ENCODE results near the gene SEMA3F.
A peak's percentile ranks its signal among the peaks of the same experiment; 100 is the strongest.

Gene SEMA3F

DNA sequence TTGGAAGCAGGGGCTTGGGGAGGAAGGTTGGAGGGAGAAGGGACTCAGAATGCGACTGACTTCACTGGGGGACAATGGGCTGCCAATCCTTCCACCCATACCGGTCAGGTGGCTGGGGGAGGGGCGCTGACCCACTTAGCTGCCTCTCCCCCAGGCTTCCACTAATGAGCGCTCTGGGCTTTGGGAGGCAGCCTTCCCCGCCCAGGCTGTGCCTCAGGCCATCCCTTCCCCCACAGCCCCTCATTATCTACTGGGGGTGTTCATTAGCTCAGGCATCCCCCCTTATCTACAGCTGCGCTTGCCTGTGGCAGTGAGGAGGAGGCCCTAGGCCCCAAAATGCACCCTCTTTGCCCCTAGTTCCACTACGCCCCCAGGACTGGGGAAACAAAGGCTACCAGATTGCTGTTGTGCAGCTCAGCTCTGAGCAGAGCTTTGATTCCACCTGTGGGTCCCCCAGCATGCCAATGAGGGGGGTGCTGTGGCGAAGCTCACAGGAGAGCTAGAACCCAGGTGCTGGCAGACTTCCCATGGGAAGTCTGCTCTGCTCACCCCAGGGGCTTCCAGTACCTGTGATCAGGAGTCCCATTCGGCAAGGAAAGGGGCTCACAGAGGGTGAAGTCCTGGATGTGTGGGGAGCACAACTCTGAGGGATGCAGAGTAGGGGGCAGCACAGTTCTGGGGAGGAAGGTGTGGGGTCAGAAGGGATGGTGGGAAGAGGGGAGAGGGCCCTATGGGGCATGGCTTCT is 29.4 kb upstream of the SEMA3F start:
- no peaks in the 10 kb centered on the region for H3K27me3 Mint-ChIP-seq
- no peak overlapping the region for H3K4me3 Mint-ChIP-seq
- H3K27ac Mint-ChIP-seq = peak overlapping the region; percentile 19 to 86
- ATAC-seq (no peak), DNase-seq (no peak)
- H3K9me3 Mint-ChIP-seq = no peaks in the 10 kb centered on the region
- H3K4me1 Mint-ChIP-seq = no peaks in the 10 kb centered on the region

DNA sequence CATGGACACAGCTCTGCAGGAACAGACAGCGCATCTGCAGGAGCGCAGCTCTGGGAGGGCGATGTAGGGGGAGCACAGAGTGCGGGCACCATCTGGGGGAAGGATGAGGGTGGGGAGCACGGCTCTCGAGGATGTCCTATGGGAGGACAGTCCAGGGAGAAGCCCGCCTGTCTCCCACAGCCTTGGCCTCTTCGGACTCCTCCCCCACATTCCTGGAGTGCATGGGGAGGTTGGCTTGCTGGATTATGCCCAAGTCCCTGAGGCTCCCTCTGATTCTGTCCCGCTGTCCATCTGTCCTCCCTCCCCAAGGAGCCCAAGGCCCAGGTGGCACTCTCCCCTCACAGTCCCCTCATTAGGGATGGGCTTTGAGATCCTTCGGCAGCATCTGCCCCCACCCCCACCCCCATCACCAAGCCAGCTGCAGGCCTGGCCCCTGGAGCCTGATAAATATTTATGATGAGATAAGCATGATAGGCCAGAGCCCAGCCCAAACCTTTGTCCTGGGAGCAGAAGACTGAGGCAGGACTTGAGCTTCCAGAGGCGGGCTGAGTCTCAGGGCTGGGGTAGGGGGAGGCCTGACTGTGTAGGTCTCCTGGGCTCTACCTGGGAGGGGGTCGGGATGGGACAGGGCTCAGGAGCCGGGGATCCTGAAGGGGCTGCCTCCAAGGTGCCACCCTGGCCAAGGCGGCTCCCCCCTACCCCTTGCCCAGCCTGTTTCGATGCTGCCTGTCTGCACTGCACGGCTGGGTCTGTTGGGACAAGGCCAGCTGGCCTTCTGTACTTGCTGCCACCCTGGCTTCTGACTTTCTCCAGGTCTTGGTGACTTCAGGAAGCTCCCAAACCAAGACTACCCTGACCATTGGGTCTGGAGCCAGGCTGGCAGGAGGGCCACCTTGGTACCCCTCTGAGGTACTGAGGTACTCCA is 28.6 kb upstream of the SEMA3F start:
- DNase-seq (no peak), ATAC-seq (no peak)
- Mint-ChIP-seq H3K4me3 (no peak overlapping the region), H3K27me3 (no peaks in the 10 kb centered on the region), H3K9me3 (no peaks in the 10 kb centered on the region), H3K4me1 (no peaks in the 10 kb centered on the region), H3K27ac (peak overlapping the region in 1 of 2 donors; percentile 25)

DNA sequence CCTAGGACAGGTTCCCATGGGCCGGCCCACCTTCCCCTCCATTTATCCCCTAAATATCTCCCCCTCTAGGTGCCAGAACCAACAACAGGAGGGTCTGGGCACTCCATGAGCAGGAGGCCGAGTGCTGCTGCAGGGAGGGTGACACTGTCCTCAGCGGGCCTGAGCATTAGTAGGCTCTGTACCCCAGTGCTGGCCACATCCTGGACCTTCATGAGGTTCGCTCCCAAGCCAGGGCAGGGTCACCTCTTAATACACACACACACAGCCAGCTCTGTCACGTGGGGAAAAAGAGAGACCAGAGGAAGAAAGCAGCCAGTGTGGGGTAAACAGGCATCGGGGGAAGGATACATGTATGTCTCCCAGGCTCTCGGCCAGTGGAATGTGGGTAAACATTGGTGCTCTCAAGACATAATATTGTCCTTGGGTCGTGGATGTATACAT is 27.9 kb upstream of the SEMA3F start:
- Mint-ChIP-seq H3K27me3 (no peaks in the 10 kb centered on the region), H3K4me1 (no peaks in the 10 kb centered on the region), H3K9me3 (no peaks in the 10 kb centered on the region), H3K4me3 (no peak overlapping the region), H3K27ac (no peak overlapping the region)
- no peak for ATAC-seq
- no peak for DNase-seq

DNA sequence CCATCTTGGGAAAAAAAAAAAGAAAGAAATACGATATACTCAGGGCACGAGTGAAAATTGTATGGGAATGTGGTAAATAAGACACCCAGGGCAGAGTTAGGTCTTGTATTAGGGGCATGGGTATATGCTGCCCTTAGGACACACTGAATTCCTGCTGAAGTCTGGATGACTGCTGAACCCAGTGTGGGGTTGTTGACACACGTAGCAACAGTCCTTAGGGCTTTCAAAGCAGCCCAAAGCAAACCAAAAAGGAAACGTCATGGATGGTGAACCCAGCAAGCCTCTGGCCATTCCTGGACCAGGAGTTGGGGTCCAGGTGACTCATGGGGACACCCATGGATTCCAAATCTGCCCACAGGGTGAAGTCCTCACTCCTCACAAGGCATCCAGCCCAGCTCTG is 27.1 kb upstream of the SEMA3F start:
- no peak overlapping the region for H3K4me3 Mint-ChIP-seq
- no peak for DNase-seq
- H3K27ac Mint-ChIP-seq = no peak overlapping the region
- ATAC-seq = no peak
- H3K27me3 Mint-ChIP-seq = no peaks in the 10 kb centered on the region
- H3K4me1 Mint-ChIP-seq = no peaks in the 10 kb centered on the region
- no peaks in the 10 kb centered on the region for H3K9me3 Mint-ChIP-seq

DNA sequence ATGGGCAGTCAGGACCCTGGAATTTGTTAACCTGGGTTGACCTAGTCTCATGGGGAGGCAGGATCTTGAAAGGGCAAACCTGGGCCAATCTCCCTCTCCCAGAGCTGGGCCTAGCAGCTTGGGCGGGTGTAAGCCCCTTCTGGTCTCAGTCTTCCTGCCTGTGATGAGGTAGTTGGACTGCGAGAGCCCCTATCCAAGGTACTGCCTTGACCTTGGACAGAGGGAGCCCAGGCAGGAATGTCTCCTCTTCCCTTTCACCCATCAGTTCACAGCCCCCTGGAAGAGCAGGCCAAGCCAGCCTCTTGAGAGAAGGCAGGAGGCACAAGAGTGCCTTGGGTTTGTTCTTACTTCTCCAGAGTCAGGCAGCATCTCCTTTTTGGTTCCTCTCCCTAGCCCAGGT is 24.7 kb upstream of the SEMA3F start:
- DNase-seq (no peak), ATAC-seq (no peak)
- no peaks in the 10 kb centered on the region for H3K4me1 Mint-ChIP-seq
- H3K4me3 Mint-ChIP-seq = no peak overlapping the region
- H3K27ac Mint-ChIP-seq = no peak overlapping the region
- H3K27me3 Mint-ChIP-seq = no peaks in the 10 kb centered on the region
- H3K9me3 Mint-ChIP-seq = no peaks in the 10 kb centered on the region

DNA sequence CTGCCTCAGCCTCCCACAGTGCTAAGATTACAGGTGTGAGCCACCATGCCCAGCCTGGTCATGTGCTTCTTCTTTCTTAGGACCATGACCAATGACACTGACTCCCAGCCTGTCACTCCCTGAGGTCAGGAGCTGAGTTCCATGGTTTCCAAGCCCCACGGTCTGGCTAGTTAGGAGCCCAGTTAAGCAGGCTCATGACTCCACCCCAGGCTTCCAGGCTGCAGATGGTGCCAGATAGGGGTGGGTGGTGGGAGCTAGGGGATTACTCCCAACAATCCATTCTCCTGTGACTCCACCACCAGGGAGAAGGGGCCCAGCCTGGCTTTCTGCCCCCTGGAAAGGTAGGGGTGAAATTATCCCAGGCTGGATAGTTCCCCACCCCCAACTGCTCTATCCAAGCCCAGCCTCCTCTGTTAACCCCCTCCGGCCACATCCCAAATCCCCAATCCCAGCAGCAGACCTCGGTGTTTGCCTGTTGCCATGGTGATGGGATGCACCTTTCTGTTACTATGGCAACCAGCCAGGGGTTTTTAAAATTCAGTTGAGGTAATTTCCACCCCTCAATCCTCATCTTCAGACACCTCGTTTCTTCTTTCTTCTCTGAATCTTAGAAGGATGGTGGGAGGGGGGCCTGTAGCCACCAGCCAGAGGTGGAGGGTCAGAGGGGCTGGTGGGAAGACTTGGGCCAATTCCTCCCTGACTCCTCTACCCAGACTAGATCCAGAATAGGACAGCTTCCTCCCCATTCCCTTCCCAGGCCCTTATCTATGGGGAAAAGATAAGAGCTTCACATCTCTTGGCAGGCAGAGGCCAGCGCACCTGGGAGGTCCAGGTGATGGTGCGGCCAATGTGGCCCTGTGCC is 22.5 kb upstream of the SEMA3F start:
- no peak overlapping the region for H3K4me3 Mint-ChIP-seq
- no peaks in the 10 kb centered on the region for H3K9me3 Mint-ChIP-seq
- H3K27ac Mint-ChIP-seq = no peak overlapping the region
- no peaks in the 10 kb centered on the region for H3K27me3 Mint-ChIP-seq
- H3K4me1 Mint-ChIP-seq = peaks cover 1% of the 10 kb centered on the region
- no peak for ATAC-seq
- no peak for DNase-seq

DNA sequence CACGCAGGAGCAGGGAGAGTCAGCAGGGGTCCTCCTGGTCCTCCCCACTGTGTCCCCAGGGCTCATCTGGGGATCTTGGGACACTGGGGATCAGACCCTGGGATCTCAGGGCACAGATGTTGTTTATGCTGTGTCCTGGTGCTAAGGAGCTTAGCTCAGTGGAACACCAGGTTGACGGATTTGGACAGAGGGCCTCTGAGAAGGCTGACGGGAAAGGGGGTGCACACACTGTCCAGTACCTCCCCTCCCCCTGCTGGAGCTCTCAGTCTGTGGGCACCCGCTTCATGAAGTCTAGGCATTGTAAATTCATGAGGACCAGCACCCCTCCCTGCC is 21.9 kb upstream of the SEMA3F start:
- Mint-ChIP-seq H3K27ac (peak overlapping the region in 1 of 2 donors; percentile 78), H3K4me3 (no peak overlapping the region), H3K9me3 (no peaks in the 10 kb centered on the region), H3K27me3 (peaks cover 2% of the 10 kb centered on the region), H3K4me1 (peaks cover 7% of the 10 kb centered on the region)
- DNase-seq = no peak
- ATAC-seq = no peak

DNA sequence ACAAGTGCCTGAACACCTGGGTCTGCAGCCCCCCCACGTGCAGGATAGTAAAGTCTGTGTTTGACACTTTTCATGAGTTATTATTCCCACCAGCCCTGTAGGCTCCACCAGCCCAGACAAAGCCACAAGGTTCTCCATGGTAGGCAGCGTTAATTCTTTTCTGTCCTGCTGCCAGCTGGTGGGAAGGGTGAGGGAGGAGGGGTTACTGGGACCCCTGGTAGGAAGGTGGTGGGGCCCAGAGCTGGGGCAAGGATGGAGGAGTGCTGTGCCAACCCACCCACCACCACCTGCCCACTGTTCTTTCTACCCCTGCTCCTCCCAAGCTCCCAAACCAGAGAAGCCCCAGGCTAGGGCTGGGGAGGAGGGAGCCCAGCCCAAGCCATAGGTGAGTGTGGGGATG is 20.8 kb upstream of the SEMA3F start:
- Mint-ChIP-seq H3K9me3 (no peaks in the 10 kb centered on the region), H3K4me3 (no peak overlapping the region), H3K4me1 (peaks cover 16% of the 10 kb centered on the region), H3K27me3 (peaks cover 11% of the 10 kb centered on the region), H3K27ac (no peak overlapping the region)
- DNase-seq (no peak), ATAC-seq (peak; percentile 29)

DNA sequence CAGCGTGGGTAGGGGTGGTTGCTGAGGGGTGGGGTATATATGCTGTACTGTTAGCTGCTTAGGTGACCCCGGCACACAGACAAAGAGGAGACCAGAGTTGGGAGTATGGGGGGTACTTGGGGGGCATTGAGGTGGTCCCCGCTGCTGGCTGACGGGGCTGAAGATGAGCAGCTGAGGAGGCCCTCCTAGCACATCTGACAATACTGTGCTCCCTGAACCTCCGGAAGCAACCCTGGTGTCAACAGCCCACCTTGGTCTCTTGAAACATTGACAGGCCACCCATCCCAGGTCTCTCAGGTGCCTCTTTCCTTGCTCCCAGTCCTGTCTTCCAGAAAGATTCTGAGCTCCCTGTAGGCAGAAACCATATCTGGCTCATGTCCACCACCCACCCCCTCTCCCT is 19.2 kb upstream of the SEMA3F start:
- no peak overlapping the region for H3K4me3 Mint-ChIP-seq
- H3K4me1 Mint-ChIP-seq = peaks cover 16% of the 10 kb centered on the region
- no peaks in the 10 kb centered on the region for H3K9me3 Mint-ChIP-seq
- no peak for DNase-seq
- H3K27ac Mint-ChIP-seq = no peak overlapping the region
- no peak for ATAC-seq
- H3K27me3 Mint-ChIP-seq = peaks cover 11% of the 10 kb centered on the region

DNA sequence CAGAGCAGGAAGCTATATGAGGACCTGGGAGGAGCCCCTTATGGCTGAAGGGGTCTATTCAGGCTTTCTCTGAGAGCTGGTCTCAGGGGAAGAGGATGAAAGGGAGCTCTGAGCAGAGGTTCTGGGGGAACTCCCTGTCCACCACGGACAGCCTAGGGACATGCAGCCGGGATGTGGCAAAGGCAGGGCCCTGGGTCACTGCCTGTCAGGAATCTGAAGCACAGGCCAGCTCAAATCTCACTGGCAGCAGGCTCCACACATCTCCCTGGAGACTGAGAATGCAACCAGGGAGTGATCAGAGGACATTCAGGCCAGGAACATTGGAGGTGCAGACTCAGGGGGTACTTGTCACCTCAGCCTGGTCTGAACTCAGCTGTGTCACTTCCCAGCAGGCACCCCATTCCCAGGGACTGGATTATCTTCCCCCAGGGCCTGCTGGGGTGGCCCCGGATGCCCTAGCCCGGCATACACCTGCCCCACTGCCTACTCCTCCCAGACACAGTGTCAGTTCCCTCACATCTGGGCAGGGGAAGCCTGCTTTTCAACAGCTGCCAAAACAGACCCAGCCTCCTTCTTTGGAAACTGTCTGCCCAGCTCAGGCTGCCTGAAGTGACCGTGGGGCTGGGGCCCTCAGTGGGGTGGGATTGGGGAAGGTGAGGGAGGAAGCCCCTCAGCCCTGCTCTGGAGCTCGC is 18.3 kb upstream of the SEMA3F start:
- no peak for DNase-seq
- Mint-ChIP-seq H3K4me3 (no peak overlapping the region), H3K27me3 (peaks cover 11% of the 10 kb centered on the region), H3K27ac (no peak overlapping the region), H3K9me3 (no peaks in the 10 kb centered on the region), H3K4me1 (peaks cover 16% of the 10 kb centered on the region)
- ATAC-seq = no peak

DNA sequence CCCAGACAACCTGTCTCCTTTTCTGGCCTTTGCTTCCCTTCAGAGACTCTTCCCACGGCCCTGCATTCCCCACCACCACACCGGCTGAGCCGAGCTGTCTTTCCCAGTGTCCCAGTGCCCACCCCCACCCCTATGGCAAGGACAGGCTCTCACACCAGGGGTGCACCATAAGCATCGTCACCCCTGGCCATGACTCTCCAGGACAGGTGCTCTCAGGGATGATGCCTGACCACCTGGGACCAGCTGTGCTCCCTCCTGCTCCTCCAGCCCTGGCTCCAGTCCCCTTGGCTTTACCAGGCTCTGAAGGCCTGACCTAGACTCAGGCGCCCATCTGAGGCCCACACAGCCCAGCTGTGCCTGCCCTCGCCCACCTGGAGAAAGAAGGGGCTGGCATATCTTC is 17.6 kb upstream of the SEMA3F start:
- Mint-ChIP-seq H3K27ac (no peak overlapping the region), H3K4me1 (peaks cover 16% of the 10 kb centered on the region), H3K4me3 (no peak overlapping the region), H3K9me3 (no peaks in the 10 kb centered on the region), H3K27me3 (peaks cover 11% of the 10 kb centered on the region)
- ATAC-seq (no peak), DNase-seq (no peak)

DNA sequence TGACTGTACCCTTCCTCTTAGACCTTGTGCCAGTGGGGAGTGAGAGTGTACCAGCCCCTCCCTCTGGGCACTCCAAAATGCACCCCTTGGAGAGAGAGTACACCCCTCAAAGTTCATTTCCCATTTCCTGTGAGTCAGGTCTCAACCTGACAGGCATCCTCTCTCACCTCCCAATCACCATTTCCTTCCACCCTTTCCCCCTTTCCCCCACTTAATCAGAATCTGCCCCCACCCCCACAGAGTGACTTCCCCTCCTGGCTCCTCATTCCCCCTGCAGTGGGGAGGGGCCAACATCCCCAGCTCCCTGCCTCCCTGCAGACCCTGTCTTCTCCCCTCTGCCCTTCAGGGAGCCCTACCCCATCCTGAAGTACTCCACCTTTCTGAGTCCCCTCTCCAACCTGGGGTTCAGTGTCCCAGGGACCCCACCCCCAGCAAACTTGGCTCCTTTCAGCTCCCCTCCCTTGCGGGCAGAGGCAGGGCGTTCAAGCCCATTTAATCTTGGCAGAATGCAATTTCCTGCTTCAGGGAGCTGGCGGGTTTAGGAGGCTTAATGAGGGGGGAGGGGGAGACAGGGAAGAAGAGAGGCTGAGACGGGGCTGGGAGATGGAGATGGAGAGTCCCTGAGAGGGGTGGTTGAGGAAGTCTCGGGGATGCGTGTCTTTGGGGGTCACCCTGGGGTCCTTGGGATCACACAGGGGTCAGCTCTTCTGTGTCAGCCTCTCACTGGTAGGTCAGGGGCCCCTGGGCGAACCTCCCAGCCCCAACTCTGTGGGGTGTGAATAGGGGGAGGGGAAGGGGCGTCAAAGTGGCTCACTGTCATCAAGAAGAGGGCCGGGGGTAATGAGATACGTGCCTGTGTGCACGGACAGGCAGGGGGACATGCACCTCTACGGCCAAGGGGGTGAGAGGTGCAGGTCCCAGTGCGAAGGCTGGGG is 16.6 kb upstream of the SEMA3F start:
- Mint-ChIP-seq H3K27me3 (peaks cover 11% of the 10 kb centered on the region), H3K9me3 (no peaks in the 10 kb centered on the region), H3K4me3 (peak overlapping the region in 1 of 2 donors; percentile 49), H3K4me1 (peaks cover 16% of the 10 kb centered on the region), H3K27ac (peak overlapping the region; percentile 8 to 65)
- no peak for ATAC-seq
- DNase-seq = no peak

DNA sequence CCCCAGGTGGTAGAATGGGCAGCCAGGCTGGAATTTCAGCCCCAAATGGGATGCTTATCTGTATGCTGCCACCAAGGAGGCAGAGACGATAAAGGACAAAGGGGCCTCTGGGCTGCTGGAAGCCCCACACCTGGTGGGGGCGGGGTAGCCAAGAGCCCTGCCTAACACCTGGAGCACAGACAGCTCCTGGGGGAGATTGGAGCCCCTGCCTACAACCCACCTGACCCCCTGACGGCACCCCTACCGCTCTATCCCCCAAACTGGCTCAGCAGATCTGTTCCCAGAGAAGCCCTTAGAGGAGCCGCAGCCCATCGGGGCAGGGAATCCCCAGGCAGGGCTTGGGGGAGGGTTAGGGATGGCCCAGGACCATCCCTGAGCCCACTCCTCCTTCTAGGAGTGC is 15.8 kb upstream of the SEMA3F start:
- H3K27me3 Mint-ChIP-seq = peaks cover 11% of the 10 kb centered on the region
- H3K9me3 Mint-ChIP-seq = no peaks in the 10 kb centered on the region
- no peak overlapping the region for H3K27ac Mint-ChIP-seq
- no peak overlapping the region for H3K4me3 Mint-ChIP-seq
- ATAC-seq (no peak), DNase-seq (no peak)
- peaks cover 16% of the 10 kb centered on the region for H3K4me1 Mint-ChIP-seq

DNA sequence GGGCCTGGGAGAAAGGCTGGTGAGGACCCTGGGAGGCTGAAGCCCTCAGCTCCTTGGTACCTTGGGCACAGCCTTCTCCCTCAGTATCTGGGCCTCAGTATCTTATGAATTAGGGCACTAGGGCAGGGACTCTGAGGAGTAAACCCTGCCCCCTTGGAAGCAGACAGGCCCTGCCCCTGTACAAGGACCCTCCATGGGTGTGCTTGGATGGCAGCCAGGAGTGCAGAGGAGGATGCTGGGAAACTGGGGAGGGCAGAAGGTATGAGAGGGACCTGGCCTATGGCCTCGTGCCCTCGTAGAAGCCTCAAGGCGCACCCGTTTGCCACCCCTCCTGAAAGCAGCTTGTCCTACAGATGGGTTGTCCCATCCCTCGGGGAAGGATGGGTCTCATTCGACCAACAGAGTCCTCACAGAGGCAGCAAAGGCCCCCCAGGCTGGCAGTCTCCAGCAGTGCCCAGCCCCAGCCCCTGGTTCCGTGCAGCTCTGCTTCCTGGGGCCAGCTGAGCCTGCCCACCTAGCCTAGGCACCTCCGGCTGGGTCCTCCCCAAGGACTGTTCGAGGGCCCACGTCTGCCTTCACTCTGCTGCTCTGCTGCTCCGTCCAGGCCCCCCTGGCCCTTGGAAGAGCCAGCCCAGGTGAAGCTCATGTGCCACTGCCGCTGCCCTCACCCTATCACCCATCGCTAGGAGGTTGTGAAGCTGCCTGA is 15.3 kb upstream of the SEMA3F start:
- DNase-seq (no peak), ATAC-seq (no peak)
- Mint-ChIP-seq H3K4me1 (peaks cover 16% of the 10 kb centered on the region), H3K27me3 (peaks cover 11% of the 10 kb centered on the region), H3K4me3 (no peak overlapping the region), H3K27ac (no peak overlapping the region), H3K9me3 (no peaks in the 10 kb centered on the region)
